Esophagus muscularis mucosa (tissue), 4 donors: ENCODE measurements around the gene ZBP1.

ENCODE experiments used
- EP300 ChIP-seq: sonication (generic); formaldehyde crosslinking; IDR thresholded peaks from one replicate; pipeline ENCODE4 v1.6.1; 2017; ENCODE audit warnings: antibody characterized with exemption
- POLR2A ChIP-seq: fragments of 450-650 bp; IDR thresholded peaks from one replicate; pipeline ENCODE4 v1.6.1; 2017; ENCODE audit warnings: antibody characterized with exemption, moderate library complexity, mild to moderate bottlenecking, low read depth
- POLR2AphosphoS5 ChIP-seq, 2 donors: sonication (generic); formaldehyde crosslinking; IDR thresholded peaks; one replicate each; pipeline ENCODE4 v1.6.1; 2017; ENCODE audit warnings: antibody characterized with exemption in 2 of 2
- TF ChIP-seq, protein P1 (sequence below), 3 experiments: fragments of 200-600 bp in 2 of 3; fragments of 450-650 bp in 1 of 3; sonication (generic) in 2 of 3; IDR thresholded peaks; one replicate each; pipeline ENCODE4 v1.5.1; 2017 to 2019; ENCODE audit warnings: antibody characterized with exemption in 3 of 3, mild to moderate bottlenecking in 2 of 3, moderate library complexity in 1 of 3

DNA sequence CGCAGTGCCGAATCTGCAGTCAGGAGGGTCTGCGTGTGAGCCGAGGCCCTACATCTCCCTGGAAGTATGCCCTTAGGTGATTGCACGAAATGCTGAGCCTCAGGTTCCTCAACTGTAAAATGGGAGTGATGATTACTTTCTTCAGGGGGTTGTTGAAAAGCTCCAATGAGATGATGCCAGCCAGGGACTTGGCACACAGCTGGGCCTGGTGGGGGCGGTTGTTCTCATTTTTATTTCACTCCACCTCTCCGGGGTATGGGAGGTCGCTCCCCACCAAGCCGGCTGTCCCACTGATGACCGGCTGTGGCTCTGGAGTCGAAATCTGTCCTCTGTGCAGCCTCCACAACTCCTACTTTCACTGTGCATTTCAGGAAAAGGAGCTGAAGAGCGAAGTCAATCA is 51.3 kb downstream of the ZBP1 start:
- TF ChIP-seq, protein P1, sequence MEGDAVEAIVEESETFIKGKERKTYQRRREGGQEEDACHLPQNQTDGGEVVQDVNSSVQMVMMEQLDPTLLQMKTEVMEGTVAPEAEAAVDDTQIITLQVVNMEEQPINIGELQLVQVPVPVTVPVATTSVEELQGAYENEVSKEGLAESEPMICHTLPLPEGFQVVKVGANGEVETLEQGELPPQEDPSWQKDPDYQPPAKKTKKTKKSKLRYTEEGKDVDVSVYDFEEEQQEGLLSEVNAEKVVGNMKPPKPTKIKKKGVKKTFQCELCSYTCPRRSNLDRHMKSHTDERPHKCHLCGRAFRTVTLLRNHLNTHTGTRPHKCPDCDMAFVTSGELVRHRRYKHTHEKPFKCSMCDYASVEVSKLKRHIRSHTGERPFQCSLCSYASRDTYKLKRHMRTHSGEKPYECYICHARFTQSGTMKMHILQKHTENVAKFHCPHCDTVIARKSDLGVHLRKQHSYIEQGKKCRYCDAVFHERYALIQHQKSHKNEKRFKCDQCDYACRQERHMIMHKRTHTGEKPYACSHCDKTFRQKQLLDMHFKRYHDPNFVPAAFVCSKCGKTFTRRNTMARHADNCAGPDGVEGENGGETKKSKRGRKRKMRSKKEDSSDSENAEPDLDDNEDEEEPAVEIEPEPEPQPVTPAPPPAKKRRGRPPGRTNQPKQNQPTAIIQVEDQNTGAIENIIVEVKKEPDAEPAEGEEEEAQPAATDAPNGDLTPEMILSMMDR (IDR thresholded peaks at IDR 0.05), result no peak
- TF ChIP-seq POLR2A (no peak), EP300 (no peak), POLR2AphosphoS5 (IDR thresholded peaks at IDR 0.05) (no peak)
